NK-92 (cell line): ENCODE measurements around the gene CRIP1.

Source experiments
- DNase-seq: peaks from one replicate; lab custom pipeline; 2025; ENCODE audit not compliant: unreplicated experiment; lab: John Stamatoyannopoulos, UW

Gene CRIP1

DNA sequence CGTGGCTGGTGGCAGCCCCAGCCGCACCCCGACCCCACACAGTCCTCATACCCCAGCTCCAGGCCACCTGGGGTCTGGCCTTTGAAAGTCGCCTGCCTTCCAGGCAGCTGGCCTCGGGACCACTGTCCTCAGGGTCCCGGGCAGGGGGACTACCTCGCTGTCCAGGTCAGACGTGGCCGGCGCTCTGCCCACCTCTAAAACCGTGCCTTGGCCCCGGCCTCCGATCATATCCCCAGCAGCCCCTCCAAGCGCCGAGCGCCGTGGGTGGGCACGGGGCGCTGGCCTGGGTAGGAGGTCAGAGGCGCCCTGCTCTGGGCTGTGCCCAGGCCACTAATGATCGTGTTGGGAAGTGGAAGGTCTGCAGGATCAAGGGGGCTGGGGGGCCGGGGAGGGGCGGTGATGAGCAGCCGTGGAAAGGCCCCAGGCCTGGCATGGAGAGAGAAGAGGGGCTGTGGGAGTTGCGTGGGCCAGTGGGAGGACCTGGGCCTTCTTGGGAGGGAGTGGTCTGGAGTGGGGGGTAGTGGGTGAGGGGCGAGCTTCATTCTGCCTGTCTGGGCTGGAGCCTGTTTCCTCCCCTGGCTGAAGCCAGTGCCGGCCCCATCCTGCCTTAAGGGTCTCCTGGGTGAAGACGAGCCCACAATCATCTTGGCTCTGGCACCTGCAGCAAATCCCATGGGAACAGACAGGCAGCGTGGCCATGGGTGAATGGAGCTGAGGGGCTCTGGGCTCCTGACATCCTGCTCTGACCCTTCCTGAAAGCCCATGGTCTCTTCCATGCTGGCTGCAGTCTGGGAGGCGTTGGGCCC lies 44.6 kb downstream of the CRIP1 start:
- no peak for DNase-seq

GRCh38 chr14:105531894-105532623 lies 45.4 kb downstream of the CRIP1 start:
- DNase-seq = no peak

DNA sequence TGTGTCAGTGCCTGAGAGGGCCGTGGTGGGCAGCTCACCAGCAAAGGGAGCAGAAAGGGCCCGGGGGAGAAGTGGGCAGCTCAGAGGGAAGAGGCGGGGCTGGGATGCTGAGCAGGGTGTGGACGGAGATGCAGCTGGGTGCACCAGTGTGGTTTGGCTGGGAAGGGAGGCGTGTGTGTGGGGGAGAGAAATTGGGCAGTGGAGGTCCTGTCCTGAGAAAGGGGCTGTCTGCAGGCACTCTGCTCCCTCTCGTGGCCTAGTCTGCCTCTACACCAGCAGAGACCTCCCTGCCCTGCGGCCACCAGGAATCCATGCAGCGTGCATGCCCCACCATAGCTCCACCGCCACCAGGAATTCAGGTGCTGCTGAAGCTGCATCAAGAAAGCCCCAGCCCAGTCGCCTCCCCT lies 46.1 kb downstream of the CRIP1 start:
- DNase-seq = no peak

DNA sequence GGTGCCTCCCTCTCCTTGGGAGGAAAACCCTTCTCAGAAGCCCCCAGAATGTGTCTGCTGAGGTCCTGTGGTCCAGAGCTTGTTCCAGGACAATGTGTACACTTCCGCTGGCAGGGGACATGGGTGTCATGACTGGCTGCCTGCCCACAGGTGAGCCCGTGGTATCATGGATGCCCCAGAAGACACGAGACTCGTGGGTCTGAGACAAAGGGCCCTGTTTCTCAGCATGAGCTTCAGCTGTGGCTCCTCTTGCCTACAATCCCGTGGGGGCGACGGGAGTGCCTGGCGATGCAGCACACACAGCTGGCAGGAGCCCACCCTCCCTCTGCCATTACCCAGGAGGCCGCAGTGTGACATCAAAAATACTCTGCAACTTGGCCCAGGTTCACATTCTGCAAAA lies 46.7 kb downstream of the CRIP1 start:
- no peak for DNase-seq

- no peak for DNase-seq
Observed at GRCh38 chr14:105533811-105534498, 47.3 kb downstream of the CRIP1 start.

DNA sequence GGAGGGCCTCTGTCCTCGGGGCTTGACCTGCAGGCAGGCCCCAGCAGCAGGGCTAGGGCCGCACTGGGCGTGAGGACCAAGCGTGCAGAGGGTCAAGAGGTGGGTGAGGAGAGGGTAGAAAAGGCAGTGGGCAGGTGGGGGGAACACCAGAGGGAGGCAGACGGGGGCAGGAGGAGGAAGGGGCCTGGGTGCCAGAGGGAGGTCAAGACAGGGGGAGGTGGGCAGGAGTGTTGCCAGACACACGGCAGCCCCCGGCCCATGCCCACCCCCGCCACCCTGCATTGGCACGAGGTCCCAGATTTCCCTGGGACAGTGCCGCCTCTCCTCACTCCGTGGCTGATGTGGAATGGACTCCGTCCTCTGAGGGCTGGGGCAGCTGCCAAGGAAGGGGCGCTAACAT lies 47.9 kb downstream of the CRIP1 start:
- no peak for DNase-seq

GRCh38 chr14:105536051-105536450 lies 49.4 kb downstream of the CRIP1 start:
- DNase-seq = no peak

GRCh38 chr14:105536691-105537579 lies 50.2 kb downstream of the CRIP1 start:
- DNase-seq = no peak

DNA sequence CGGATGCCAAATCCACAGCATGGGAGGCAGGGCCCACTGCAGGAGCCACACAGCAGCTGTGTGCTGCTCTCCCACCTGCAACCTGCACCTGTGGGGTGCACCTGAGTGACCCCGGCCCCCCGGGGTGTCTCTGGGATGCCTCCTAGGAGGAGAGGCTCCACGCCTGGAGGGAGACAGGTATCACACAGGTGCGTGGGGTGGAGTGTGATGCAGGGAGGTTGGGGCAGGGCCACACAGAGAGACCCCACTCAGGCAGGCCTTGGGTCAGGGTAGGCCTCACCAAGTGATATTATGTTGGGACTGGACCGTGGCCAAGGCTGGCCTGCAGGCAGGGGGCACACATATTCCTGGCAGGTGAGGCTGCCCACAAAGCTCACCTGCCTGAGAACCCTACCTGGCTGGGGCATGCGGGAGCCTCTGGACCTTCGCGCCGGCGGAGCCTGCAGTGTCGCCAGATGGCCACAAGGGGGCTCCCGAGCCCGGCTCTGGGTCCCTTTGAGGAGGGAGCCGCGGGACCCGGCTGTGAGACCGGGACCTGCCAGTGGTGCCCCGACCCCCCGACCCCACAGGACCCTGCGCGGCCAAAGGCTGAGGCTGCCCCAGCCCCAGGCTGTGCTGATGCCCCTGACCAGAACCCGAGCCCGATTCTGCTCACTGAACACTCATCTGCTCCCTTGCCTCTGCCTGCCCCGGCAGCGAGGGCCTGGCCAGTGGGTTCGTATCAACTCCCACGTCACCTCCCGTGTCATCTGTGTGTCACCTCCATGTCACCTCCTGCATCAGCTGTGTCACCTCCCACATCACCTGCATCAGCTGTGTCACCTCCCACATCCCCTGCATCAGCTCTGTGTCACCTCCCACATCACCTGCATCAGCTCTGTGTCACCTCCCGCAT lies 51.1 kb downstream of the CRIP1 start:
- no peak for DNase-seq
